Hepatocyte (in vitro differentiated cells): ENCODE data around the gene UBE2QL1. TPM values are rescaled to one million over a fixed set of nuclear protein-coding genes. Genes with fewer than 3 reads are reported as not detected.

Experiments
- DNase-seq: peaks from one replicate; pipeline ENCODE4 v3.0.0-alpha.2; 2016; ENCODE audit warnings: low spot score
- H2AFZ ChIP-seq: fragments of 200-600 bp; sonication (generic); 2 replicates; pipeline ENCODE4 v1.6.0; 2016; ENCODE audit warnings: antibody characterized with exemption, mild to moderate bottlenecking
- H3K27ac ChIP-seq: fragments of 200-600 bp; sonication (generic); 2 replicates; pipeline ENCODE4 v1.5.1; 2016; ENCODE audit warnings: mild to moderate bottlenecking
- H3K27me3 ChIP-seq: fragments of 200-600 bp; sonication (generic); 2 replicates; pipeline ENCODE4 v1.6.1; 2016
- H3K36me3 ChIP-seq: fragments of 200-600 bp; sonication (generic); replicated peaks from 2 replicates; pipeline ENCODE4 v1.5.1; 2016; ENCODE audit warnings: low read depth; ENCODE audit not compliant: insufficient read depth
- H3K4me1 ChIP-seq: fragments of 200-600 bp; sonication (generic); 2 replicates; pipeline ENCODE4 v1.5.1; 2016; ENCODE audit warnings: mild to moderate bottlenecking, moderate library complexity; ENCODE audit not compliant: insufficient read depth
- H3K4me2 ChIP-seq: fragments of 200-600 bp; sonication (generic); 2 replicates; pipeline ENCODE4 v1.6.0; 2016
- H3K4me3 ChIP-seq: fragments of 200-600 bp; sonication (generic); 2 replicates; pipeline ENCODE4 v1.5.1; 2016; ENCODE audit warnings: mild to moderate bottlenecking
- H3K79me2 ChIP-seq: fragments of 200-600 bp; sonication (generic); 2 replicates; pipeline ENCODE4 v1.6.0; 2017; ENCODE audit warnings: mild to moderate bottlenecking
- H3K9me2 ChIP-seq: fragments of 200-600 bp; sonication (generic); replicated peaks from 2 replicates; pipeline ENCODE4 v1.6.0; 2017; ENCODE audit warnings: mild to moderate bottlenecking; ENCODE audit not compliant: insufficient read depth
- H3K9me3 ChIP-seq: fragments of 200-600 bp; sonication (generic); 2 replicates; pipeline ENCODE4 v1.5.1; 2016; ENCODE audit warnings: low read depth, mild to moderate bottlenecking
- H4K20me1 ChIP-seq: fragments of 200-600 bp; sonication (generic); 2 replicates; pipeline ENCODE4 v1.6.0; 2016; ENCODE audit warnings: mild to moderate bottlenecking; ENCODE audit not compliant: insufficient read depth, poor library complexity, severe bottlenecking
- CTCF ChIP-seq: fragments of 200-600 bp; sonication (generic); IDR thresholded peaks from 2 replicates; pipeline ENCODE4 v1.5.1; 2016; ENCODE audit warnings: antibody characterized with exemption, mild to moderate bottlenecking; ENCODE audit not compliant: poor library complexity
- EZH2 ChIP-seq: fragments of 200-600 bp; sonication (generic); IDR thresholded peaks from 2 replicates; pipeline ENCODE4 v1.6.1; 2016; ENCODE audit warnings: antibody characterized with exemption, mild to moderate bottlenecking, borderline replicate concordance
- EZH2phosphoT487 ChIP-seq: fragments of 200-600 bp; sonication (generic); IDR thresholded peaks from one replicate; pipeline ENCODE4 v1.6.1; 2018; ENCODE audit warnings: antibody characterized with exemption, mild to moderate bottlenecking, low read depth, moderate library complexity; ENCODE audit not compliant: unreplicated experiment, severe bottlenecking
- WGBS: methylation state at CpG from one replicate; pipeline ENCODE4 v1.1.6; 2016; ENCODE audit warnings: low lambda C conversion rate; ENCODE audit errors: missing lambda C conversion rate; 5-methylcytosine and 5-hydroxymethylcytosine counted together
- polyA plus RNA-seq: library from polyadenylated mRNA; unstranded; fragments of >200 nt; fragmentation: Nextera tagmentation; extraction: Ambion mirVana; gene quantifications from 2 replicates; pipeline ENCODE4 v1.2.1, GENCODE V29; 2016
- total RNA-seq: library from RNA; depleted of rRNA; stranded (reverse); fragments of >200 nt; gene quantifications from 2 replicates; pipeline ENCODE4 v1.2.3, GENCODE V29; 2014

UBE2QL1 gene
- total and polyA plus RNA-seq, 2 experiments from 2014 or later: 0.17 TPM; not detected in 1

- Histone ChIP-seq H3K27me3 (no peaks in the 10 kb centered on the region), H3K4me3 (no peak overlapping the region), H4K20me1 (no peaks in the 10 kb centered on the region), H3K9me2 (no peaks in the 10 kb centered on the region), H3K9me3 (no peaks in the 10 kb centered on the region), H3K27ac (no peak overlapping the region), H3K4me2 (no peak overlapping the region), H3K4me1 (no peaks in the 10 kb centered on the region), H3K36me3 (no peaks in the 10 kb centered on the region), H2AFZ (no peak overlapping the region), H3K79me2 (no peaks in the 10 kb centered on the region)
- no peak for DNase-seq
- TF ChIP-seq EZH2 (no peak), EZH2phosphoT487 (no peak), CTCF (no peak)
- WGBS: 91% methylated on average over 13 of the region's 13 CpGs
Observed at GRCh38 chr5:6484446-6484845, 35.8 kb downstream of the UBE2QL1 start.

- Histone ChIP-seq H3K9me2 (no peaks in the 10 kb centered on the region), H3K4me2 (no peak overlapping the region), H3K36me3 (no peaks in the 10 kb centered on the region), H2AFZ (no peak overlapping the region), H3K79me2 (no peaks in the 10 kb centered on the region), H3K4me1 (no peaks in the 10 kb centered on the region), H3K9me3 (no peaks in the 10 kb centered on the region), H3K4me3 (no peak overlapping the region), H4K20me1 (no peaks in the 10 kb centered on the region), H3K27ac (no peak overlapping the region), H3K27me3 (no peaks in the 10 kb centered on the region)
- TF ChIP-seq CTCF (no peak), EZH2 (no peak), EZH2phosphoT487 (no peak)
- DNase-seq: no peak
- 89% methylated on average over 5 of the region's 5 CpGs for WGBS
Observed at GRCh38 chr5:6484899-6485298, 36.2 kb downstream of the UBE2QL1 start.

GRCh38 chr5:6485441-6485840 is 36.8 kb downstream of the UBE2QL1 start:
- no peaks in the 10 kb centered on the region for H3K9me2 ChIP-seq
- no peaks in the 10 kb centered on the region for H3K36me3 ChIP-seq
- DNase-seq: no peak
- no peak for TF ChIP-seq CTCF
- no peak for TF ChIP-seq EZH2phosphoT487
- TF ChIP-seq EZH2: no peak
- no peaks in the 10 kb centered on the region for H3K79me2 ChIP-seq
- WGBS: 52% methylated on average over 4 of the region's 4 CpGs
- no peak overlapping the region for H3K4me2 ChIP-seq
- no peak overlapping the region for H2AFZ ChIP-seq
- no peaks in the 10 kb centered on the region for H3K27me3 ChIP-seq
- no peak overlapping the region for H3K27ac ChIP-seq
- H3K4me3 ChIP-seq: no peak overlapping the region
- H4K20me1 ChIP-seq: no peaks in the 10 kb centered on the region
- H3K9me3 ChIP-seq: no peaks in the 10 kb centered on the region
- no peaks in the 10 kb centered on the region for H3K4me1 ChIP-seq

GRCh38 chr5:6486074-6486473 is 37.4 kb downstream of the UBE2QL1 start:
- 90% methylated on average over 1 of the region's 1 CpG for WGBS
- Histone ChIP-seq H4K20me1 (no peaks in the 10 kb centered on the region), H3K36me3 (no peaks in the 10 kb centered on the region), H3K4me1 (no peaks in the 10 kb centered on the region), H3K9me2 (no peaks in the 10 kb centered on the region), H3K27me3 (no peaks in the 10 kb centered on the region), H3K79me2 (no peaks in the 10 kb centered on the region), H2AFZ (no peak overlapping the region), H3K9me3 (no peaks in the 10 kb centered on the region), H3K4me2 (no peak overlapping the region), H3K27ac (no peak overlapping the region), H3K4me3 (no peak overlapping the region)
- TF ChIP-seq EZH2phosphoT487: no peak
- TF ChIP-seq CTCF: no peak
- no peak for TF ChIP-seq EZH2
- DNase-seq: no peak
